GM18511 (cell line): ENCODE measurements around the gene PALLD.

Source experiments
- ATAC-seq: cut with Tn5 transposase; IDR thresholded peaks from one replicate; pipeline ENCODE4 v1.9.1; 2021; ENCODE audit warnings: mild to moderate bottlenecking, moderate library complexity; ENCODE audit not compliant: unreplicated experiment

Gene PALLD

DNA sequence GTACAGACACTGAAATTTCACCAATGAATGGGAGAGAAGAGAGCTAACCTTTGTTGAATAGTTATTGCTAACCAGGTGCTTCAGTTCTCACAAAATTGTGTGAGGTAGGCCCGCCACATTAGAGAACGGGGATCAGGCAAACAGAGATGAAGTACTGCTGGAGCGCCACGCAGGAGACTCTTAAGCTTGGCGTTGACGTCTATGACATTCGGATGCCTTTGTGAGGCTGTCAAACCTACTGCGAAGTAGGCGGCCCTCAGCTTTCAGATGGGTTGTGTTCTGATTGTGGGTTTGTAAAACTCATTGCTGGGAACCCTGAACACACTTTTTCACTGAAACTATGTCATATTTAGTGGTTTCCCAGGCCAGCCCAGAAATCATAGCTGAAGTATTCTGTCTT, 339.6 kb downstream of the PALLD start:
- no peak for ATAC-seq

DNA sequence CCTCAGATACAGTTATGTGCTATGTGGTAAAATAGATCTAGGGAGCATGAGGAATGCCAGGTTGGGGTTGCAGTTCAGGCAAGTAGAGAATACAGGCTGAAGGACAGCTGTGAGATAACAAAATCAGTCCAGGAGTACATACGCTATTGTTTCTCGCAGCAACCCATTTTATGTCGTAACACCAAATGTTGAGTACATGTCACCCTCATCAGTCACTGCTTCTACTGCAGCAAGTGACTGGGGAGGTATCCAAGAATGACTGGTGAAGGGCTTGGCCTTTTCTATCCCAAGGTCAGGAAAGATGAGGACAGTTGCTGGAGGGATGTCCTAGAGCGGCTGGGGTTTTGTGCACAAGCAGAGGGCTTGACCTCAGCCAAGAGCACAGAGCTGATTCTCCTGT, 341.1 kb downstream of the PALLD start:
- no peak for ATAC-seq

DNA sequence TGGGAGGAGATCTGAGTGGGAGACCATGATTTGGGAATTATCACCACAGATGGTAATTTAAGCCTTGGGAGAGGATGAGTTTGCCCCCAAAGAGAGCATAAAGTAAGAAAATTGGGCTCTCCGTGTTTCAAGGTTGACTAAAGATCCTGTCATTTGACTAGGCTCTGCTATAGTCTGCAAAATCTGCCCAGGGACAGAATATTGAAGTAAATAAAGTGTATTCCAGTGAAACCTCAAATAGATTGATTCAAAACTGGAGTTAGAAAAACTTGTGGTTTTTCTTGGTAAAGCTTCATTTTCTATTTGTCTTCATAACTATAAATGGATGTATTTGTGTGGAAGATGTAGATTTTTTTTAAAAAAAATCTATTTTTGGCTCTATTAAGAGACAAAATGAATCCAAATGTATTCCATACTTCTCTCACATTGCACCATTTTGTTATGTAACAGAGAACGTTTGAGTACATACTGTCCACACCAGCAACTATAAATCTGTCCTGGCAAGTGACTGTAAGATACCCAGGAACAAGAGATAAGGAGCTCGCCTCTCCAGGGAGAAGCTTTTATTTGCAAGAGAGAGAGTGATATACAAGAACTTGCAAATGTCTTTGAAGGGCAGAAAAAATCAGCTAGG, 343.0 kb downstream of the PALLD start:
- no peak for ATAC-seq

DNA sequence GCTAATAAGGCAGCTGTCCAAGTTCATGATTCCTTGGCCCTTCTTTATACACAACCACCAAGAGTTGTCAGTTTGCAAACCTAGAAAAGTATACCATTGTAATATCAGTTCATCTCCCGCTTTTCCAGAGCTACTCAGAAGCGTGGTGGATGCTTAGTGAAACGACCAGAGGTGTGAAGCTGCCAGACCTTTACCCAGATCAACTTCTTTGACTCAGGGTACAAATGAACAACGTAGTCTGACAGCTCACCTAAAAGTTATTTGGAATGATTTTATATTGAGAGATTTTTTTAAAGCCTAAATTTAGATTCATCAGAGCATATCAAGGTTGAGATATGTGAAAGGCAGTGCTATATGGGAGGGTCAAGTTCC, 343.5 kb downstream of the PALLD start:
- ATAC-seq: no peak

DNA sequence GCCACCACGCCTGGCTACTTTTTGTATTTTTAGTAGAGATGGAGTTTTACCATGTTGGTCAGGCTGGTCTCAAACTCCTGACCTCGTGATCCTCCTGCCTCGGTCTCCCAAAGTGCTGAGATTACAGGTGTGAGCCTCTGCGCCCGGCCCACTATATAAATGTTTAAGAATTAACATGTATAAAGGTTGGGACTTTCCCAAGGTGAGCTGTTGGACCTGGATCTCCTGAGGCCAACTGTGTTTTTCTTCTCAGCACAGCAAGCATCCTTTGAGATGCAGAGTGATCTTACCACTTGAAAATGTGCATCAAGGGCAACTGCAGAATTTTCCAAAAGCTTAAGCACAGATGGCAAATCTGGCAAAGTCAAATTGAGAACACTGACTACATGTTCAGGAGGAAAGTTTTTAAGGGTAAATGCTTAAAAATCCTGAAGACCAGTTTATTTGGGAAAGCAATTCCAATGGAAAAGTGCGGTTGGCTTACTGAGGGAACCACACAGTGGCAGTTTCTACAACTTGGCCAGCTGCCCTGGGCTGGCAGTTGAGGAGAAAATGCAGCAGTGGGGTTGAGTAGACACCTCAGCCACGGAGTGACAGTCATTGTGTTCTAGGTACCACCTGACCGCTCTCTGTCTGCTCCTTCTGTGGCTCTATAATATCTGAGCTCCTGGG, 344.3 kb downstream of the PALLD start:
- ATAC-seq: no peak

DNA sequence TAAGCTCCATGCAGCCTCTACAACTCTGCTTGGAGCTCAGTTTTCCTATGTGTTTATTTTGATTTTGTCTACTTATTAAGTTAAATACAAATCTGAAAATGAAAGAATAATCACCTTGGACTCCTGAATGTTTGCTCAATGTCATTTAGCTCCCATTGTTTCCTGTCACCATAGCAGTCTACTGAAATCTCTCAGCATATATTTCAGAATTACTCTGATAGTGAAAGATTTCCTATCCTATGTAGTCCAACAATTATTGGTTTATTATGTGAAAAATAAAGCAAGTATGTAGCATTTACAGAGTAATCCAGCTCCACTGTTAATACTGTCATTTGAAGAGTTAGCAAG, 344.8 kb downstream of the PALLD start:
- no peak for ATAC-seq

DNA sequence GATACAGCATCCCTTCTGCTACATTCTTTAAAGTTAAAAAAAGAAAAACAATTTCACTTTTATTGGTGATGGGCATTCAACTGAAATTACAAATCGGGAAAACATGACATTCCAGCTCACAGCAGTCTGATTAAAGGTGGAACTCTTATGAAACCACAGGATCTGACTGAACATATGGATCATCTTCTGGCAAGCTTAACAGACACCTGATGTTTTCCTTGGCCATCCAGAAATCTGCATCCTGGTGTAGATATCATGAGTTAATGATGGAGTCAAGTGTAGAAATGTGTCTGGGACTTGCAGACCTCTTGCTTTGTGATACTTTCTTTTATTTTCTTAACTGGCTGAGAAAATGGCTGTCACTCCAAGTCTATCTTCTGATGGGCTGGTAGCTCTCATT, 345.3 kb downstream of the PALLD start:
- no peak for ATAC-seq

DNA sequence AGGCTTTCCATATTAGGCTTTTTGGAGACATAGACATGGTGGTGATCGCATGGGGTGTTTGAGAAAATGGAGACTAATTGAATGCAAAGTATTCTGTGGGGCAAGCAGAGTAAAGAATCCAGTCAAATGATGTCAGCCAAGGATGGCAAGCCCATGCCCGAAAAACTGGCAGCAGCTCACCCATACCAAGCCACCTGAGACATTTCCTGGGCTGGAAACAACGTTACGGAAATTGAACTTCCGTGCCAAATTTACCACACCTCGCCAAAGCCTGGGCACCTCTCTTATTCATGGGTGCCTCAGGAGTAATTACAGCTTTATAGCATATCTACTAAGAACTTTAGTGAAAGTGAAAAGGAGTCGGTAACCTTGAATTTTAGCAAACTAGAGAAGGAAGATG, 346.8 kb downstream of the PALLD start:
- no peak for ATAC-seq

DNA sequence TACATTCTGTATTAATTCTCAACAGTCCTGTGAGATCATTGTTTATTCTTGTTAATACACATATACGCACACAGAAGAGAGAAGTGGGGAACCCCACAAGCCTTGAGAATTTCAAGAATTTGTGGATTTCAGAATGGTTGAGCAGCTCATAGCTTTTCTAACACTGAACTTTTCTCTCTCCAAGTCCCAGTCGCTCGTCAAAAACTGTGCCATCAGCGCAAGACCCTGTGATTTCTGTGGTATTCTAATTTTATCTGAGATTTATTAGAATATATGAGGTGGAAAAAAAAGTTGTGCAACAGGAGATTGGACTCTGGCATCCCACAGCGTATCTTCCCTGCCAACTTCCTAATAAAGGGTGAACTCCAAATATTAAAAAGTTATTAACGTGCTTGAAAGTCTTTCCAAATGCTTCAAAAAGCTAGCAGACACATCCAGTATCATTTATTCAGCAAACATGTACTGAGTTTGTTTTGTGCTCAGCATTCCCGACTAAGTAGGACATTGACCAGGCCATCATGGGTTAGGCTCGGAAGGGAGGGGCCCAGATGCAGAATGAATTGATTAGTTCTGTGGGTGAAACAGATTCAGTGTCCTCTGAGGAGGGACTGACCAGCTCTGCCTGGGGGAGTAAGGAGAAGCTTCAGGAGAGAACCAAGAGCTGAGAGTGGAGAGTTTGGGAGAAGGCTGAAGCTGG, 347.6 kb downstream of the PALLD start:
- no peak for ATAC-seq

DNA sequence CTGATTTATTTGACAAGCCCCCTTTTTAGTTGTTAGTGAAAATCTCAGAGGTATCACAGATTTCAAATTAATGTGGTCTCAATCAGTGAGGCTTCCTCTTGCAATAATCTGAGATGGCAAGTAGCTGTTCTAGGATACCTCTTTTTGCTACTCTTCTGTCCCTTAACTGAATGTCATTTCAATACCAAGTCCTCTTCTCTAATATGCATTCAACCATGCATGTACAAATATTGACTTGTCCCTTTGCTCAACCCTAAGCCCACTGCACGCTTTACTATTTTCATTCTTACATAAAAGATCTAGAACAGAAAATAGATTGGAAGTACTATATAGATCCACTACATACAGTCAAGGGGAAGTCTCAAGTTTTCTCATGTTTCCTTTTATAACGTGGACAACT, 349.0 kb downstream of the PALLD start:
- no peak for ATAC-seq

DNA sequence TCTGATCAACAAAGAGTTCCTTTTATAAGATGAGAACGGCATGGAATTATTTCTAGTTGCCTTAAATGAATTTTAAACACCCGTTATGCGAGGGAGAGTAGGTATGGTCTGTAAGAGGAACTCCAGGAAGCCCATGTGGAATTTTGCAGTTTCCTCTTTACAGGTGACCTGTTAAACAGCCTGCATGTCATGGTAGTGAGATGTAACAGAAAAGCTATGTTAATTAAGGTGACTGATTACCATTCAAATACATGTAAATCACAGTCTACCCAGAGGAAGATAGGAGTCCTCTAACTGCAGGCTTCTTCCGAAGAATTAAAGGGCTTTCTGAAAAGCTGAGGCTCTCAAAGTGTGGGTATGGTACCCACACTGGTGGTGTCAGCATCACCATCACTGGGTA, 349.6 kb downstream of the PALLD start:
- no peak for ATAC-seq

DNA sequence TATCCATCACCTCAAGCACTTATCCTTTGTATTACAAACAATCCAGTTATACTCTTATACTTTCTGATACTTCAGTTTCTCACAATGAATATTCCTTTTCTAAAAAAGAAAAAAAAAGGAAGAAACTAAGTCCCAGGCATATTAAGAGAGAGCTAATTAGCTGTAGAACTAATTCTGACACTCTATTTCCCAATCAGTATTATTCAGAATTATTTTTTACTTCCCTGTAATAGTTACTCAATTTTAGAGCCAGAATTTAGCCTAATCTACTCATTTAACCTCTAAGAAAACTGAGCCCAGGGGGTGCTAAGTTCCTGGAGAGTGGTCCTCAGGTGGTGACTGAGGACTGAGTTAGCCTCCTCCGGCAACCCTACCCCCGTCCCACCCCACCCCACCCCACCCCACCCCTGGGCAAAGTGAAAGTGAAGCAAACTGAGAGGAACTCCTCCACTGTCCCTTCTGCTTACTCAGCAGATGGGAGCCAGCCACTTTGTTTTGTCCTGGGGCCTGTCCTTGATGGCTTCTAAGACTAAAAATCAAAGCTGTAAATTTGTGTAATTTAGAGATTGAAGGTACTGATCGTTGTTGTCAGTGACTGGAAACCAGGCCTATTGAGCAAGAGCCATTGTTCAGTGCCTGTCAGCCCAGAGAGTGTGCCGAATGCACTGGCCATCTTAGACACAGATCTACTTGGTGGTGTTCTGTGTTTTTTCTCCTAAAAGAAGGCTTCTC, 351.1 kb downstream of the PALLD start:
- no peak for ATAC-seq

DNA sequence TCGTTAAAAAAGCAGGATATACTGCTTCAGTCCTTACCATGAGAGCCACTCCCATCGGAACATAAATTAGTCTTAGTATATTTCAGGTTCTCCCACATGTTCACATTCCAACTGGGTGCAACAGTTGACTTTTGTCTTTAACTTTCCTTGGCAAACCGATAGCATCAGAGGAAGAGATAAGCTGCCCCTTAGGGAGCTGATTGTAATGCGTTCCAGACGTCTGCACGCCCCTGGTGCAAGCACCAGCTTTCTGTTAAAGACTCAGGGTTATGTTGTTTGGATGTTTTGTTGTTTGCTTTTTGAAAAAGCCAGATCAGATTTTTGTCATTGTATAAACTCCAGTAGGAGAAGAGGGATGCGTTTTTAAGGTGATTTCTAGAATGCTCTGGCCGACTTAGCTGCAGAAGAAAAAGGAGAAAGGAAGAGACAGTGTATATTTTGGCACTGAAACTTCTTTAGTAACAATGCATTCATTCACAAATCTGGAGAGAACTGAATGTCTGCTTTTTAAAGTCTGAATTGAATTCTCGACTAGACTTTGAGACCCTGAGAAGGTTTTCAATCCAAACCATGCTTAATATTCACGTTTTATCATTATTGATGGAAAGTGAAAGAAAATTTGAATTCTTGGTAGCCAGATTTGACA, 352.3 kb downstream of the PALLD start:
- ATAC-seq: no peak

DNA sequence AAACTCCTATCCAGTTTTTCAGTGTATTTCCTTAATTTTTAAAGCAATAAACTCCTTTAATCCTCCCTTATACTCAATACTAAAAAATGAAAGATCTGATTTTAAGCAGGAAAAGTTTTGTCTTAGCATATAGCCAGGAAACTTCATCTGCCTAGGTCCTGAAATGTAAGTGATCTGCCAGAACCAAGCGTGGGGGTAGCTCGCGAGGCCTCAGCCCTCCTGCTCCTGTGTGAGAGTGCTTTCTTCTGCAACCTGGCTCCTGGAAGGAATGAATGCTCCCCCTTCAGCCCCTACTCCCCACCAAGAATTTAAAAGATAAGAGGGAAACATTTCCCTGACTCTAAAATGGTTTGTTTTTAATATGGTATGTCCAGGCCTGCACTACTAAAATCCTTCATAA, 353.1 kb downstream of the PALLD start:
- no peak for ATAC-seq

DNA sequence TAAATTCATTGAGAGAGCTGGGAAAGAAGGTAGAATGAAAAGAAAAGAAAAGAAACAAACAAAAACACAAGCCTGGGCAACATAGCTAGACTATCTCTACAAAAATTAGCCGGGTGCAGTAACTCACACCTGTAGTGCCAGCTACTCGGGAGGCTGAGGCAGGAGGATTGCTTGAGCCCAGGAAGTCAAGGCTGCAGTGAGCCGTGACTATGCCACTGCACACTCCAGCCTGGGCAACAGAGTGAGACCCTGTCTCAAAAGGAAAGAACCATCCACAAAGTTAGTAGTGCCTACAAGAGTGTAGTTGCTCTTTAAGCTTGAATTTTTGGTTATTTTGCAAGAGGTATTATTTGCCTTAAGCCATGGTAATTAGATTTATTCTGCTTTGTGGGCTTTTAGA, 355.5 kb downstream of the PALLD start:
- ATAC-seq: peak; percentile 3

DNA sequence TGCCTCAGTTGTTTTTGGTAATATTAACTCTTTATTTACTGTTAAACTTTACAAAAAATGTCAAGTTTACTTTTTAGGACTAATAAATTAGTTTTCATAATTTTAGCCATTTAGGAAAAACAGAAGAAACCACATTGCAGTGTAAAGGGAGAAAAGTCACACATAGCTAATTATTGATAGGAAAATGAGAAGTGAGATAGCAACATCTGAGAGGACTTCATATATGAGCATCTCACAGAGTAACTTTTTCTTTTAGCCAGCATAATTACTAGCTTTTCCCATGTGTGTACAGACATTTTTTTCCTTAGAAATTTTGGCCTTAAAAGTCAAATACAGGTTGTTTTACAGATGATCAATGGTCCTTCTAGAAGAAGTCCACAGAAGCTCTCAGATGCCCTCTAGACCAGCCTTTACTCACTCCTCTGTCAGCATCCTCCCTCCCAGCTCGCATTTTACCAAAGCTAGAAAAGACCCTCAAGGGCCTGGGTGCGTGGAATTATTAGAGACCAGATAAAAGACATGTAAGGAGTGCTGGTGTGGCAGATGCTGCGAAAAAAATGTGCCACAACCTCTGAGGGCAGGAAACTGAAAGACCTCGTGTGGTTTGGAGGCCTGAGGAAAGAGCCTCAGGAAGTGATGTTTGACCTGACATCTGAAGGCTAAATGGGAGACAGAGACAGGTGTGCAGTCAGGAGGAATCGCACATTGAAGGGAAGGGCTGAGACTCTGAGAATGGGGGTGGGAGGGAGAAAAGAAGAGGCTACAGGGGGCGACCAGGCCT, 356.3 kb downstream of the PALLD start:
- ATAC-seq: peak; percentile 83

DNA sequence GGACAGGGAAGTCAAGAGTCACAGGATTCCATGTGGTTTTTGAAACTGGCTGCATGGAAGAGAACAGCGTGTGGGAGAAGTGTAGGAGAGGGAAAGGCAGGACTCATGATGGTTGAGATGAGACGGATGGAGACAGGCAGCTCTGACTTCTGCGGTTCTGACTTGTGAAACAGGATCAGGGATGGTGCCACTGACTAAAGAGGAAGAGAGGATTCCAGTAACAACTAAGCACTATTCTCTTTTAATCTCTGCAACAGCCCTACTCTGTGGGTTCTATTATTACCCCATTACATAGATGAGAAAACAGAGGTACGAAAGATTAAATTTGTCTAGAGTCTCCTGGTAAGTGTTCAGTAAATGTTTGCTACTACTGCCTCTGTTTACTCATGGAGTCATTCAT, 356.9 kb downstream of the PALLD start:
- peak; percentile 30 for ATAC-seq

DNA sequence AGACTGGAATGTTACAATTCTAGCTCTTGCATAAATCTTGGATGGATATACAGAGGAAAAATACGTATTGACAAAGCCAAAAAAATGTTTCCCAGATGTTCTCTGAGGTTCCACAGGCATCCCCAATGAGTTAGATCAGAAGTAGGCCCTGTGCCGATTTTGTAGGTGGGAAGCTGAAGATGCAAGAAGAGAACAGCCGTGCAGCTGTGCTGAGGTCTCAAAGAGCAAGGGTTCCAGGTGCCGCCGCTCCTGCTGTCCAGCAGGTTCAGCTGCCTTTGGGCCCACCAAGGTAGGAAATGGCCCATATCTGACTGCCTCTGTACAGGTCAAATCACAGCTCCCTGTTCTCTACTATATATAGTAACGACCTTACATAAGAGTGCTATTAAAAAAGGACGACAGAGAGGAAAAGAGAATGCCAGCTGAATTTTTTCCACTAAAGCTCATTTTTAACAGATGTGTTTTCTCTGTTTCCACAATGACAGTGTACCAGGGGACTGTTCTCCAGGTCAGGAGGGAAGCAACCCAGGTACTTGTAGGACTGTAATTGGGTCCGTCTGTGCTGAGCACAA, 357.6 kb downstream of the PALLD start:
- ATAC-seq: no peak

DNA sequence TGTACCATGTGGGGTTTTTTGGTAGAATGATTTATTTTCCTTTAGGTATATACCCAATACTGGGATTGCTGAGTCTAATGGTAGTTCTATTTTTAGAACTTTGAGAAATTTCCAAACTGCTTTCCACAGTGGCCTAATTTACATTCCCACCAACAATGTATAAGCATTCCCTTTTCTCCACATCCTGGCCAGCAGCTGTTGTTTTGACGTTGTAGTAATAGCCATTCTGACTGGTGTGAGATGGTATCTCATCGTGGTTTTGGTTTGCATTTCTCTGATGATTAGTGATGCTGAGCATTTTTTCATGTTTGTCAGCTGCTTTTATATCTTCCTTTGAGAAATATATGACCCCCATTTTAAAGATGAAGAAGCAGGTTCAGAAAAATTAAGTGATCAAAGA, 359.5 kb downstream of the PALLD start:
- no peak for ATAC-seq

DNA sequence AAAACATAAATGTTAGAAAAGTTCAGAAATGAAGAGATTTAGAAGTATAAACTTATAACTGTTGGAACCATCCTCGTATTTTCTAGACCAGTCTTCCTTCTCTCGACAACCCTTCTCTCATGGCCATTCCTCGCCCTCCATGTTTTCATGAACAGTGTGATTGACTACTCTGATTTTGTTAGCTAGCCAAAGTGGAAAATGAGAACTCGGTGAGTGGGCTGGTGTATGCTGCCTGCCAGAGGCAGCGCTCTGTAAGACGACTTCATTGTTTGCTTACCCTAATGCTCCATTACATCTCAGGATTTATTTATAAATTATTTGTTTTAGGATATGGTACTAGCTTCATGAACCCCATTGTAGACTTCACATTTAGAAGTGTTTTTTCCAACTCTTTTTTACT, 360.2 kb downstream of the PALLD start:
- ATAC-seq: no peak
